Measurements from ENCODE around the gene DDX27. TPM values are rescaled to one million over a fixed set of nuclear protein-coding genes. Genes with fewer than 3 reads are reported as not detected.
A peak's percentile ranks its signal among the peaks of the same experiment; 100 is the strongest.

DDX27 gene
- total RNA-seq, 2 experiments from 2014 or later, result 40.5 to 52.7 TPM

DNA sequence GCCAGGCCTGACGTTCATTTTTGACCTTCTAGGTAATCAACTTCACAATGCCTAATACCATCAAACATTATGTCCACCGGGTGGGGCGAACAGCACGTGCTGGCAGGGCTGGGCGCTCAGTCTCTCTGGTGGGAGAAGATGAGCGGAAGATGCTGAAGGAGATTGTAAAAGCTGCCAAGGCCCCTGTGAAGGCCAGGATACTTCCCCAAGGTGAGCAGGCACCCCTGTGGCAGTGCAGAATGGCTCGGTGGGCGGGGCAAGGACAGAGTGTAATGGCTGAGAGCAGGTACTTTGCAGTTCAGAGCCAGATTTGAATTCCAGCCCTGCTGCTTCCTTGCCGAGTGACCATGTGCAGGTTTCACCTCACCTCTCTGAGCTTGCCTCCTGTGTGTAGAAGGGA is 17.1 kb downstream of the DDX27 start:
- no peak for DNase-seq
- Mint-ChIP-seq H3K9me3 (ENCODE audit: low read depth) (no peaks in the 10 kb centered on the region), H3K27me3 (no peaks in the 10 kb centered on the region), H3K27ac (no peak overlapping the region), H3K36me3 (peaks cover 39% of the 10 kb centered on the region), H3K4me1 (no peaks in the 10 kb centered on the region), H3K4me3 (no peak overlapping the region)
- CTCF ChIA-PET, result interaction anchor here (1.8 kb wide), 1 partner anchor 14 kb away, joined by 5 read pairs; no protein-coding TSS in a partner anchor
- no peak for ATAC-seq

DNA sequence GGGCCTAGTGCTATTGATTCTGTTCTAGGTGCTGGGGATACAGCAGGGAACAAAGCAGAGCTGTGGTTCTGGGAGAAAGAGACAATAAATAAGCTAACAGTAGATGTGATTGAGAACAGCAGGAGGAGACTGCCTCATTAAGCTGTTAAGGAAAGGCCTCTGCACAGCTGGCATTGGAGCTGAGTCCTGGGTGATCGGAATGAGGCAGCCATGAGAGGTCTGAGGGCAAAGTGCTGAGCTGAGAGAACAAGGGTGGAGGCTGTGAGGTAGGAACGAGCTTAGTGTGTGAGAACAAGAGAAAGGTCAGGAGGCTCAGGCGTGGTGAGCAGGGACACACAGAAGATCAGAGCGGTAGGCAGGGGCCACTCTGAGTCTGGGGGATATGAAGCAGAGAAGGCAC is 18.3 kb downstream of the DDX27 start:
- no peaks in the 10 kb centered on the region for H3K27me3 Mint-ChIP-seq
- ATAC-seq, result no peak
- peaks cover 41% of the 10 kb centered on the region for H3K36me3 Mint-ChIP-seq

DNA sequence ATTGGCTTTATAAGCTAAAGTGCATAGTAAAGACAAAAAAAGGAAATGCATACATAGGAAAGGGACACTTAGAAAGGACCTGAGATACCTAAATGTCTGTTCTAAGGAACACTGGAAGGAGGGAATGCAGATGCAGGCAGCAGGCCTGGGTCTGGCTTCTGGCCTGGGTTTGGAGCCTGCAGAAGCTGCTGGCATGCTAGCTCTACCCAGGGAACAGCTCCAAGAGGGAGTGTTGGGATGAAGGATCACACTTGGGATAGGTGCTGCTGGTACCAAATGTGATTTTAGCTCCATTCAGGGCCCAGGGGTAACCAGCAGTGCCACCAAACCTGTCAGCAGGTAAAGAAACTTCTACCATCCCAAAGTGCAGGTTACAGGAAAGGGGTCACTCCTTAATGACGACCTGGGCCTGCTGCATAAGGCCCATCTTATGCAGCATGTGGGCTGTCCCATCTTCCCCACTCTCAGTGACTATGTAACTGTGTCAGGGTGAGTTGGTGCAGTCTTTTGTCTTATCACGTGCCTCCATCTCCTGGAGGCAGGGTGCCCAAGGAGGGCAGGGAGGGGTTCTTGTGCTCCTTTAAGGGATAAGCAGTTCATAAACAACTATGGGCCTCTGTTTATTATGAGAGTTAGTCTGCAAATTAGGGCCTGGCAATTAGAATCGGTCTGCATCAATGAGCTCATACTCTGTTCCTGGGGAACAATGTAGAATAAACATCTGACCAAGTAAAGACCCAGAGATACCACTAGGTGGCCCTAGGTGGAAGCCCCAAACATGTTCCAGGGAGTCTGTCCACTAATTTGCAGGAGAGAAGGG is 26.9 kb downstream of the DDX27 start:
- peak overlapping the region; percentile 40 for H3K27ac Mint-ChIP-seq
- no peaks in the 10 kb centered on the region for H3K27me3 Mint-ChIP-seq
- peaks cover 2% of the 10 kb centered on the region for H3K4me1 Mint-ChIP-seq
- CTCF ChIA-PET, result interaction anchor here (0.6 to 2.6 kb wide), 16 partner anchors 8 to 113 kb away, joined by 3 to 13 read pairs (median 4); no protein-coding TSS in a partner anchor
- H3K4me3 Mint-ChIP-seq, result no peak overlapping the region
- no peaks in the 10 kb centered on the region for H3K9me3 Mint-ChIP-seq (ENCODE audit: low read depth)
- ATAC-seq (peak; percentile 63), DNase-seq (no peak)
- peaks cover 40% of the 10 kb centered on the region for H3K36me3 Mint-ChIP-seq

More for the DNA sequence above, 18.3 kb downstream of the DDX27 start:
- H3K4me3 Mint-ChIP-seq, result no peak overlapping the region
- no peaks in the 10 kb centered on the region for H3K4me1 Mint-ChIP-seq
- no peak overlapping the region for H3K27ac Mint-ChIP-seq
- CTCF ChIA-PET, result interaction anchor here (1.0 to 1.8 kb wide), 3 partner anchors 9 to 21 kb away, joined by 5 to 10 read pairs (median 6); no protein-coding TSS in a partner anchor
- no peak for DNase-seq
- H3K9me3 Mint-ChIP-seq (ENCODE audit: low read depth), result no peaks in the 10 kb centered on the region

DNA sequence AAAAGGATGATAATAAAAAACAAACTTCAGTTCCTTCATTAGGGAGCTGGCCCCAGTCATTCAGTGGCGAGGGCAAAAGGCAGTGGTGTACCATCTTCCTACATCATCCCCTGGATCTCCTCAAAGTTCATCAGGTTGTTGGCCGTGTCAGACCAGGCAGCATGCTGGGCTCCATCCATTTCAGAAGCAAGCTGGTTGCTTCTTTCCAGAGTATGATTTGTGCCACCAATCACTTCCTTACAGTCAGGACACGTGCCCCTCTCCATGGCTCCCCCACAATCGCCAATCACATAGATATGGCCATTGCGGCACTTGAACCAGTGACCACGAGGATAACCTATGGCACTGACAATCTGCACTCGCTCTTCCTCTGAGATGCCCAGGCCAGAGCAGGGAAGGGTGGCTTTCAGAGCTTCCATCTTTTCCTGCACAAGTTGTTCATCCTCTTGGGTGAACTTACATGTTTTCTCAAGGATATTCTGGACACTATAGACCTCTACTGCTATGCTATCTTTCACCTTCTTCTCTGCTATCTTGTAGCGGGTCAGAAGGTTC is 28.0 kb downstream of the DDX27 start:
- ATAC-seq (no peak), DNase-seq (no peak)
- Mint-ChIP-seq H3K4me3 (no peak overlapping the region), H3K4me1 (peaks cover 2% of the 10 kb centered on the region), H3K36me3 (peaks cover 42% of the 10 kb centered on the region), H3K27me3 (no peaks in the 10 kb centered on the region), H3K27ac (no peak overlapping the region), H3K9me3 (ENCODE audit: low read depth) (no peaks in the 10 kb centered on the region)
- CTCF ChIA-PET, result interaction anchor here (0.8 to 2.6 kb wide), 9 partner anchors 8 to 114 kb away, joined by 3 to 13 read pairs (median 4); no protein-coding TSS in a partner anchor

DNA sequence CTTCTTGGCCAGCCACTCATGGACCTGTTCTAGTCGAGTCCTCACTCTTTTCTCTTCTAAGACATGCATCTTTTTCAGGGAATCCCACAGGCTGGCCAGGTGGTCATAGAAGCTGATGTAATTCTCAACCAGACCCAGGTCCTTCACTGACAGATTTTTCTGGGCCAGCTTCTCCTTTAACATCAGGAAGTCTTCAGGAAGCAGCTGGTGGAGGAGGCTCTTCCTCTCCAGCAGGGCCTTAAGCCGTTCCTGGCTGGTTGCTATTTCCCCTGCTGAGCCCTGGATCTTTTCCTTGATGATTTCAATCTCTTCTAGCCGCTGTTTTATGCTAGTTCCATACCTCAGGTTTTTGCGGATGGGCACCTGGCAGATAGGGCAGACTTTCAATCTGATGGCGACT is 28.6 kb downstream of the DDX27 start:
- Mint-ChIP-seq H3K4me3 (no peak overlapping the region), H3K27ac (no peak overlapping the region), H3K9me3 (ENCODE audit: low read depth) (no peaks in the 10 kb centered on the region), H3K36me3 (peaks cover 45% of the 10 kb centered on the region), H3K4me1 (peaks cover 2% of the 10 kb centered on the region), H3K27me3 (no peaks in the 10 kb centered on the region)
- DNase-seq, result no peak
- CTCF ChIA-PET, result interaction anchor here (1.2 to 2.6 kb wide), 3 partner anchors 29 to 115 kb away, joined by 4 to 13 read pairs (median 6); no protein-coding TSS in a partner anchor
- ATAC-seq, result no peak

DNA sequence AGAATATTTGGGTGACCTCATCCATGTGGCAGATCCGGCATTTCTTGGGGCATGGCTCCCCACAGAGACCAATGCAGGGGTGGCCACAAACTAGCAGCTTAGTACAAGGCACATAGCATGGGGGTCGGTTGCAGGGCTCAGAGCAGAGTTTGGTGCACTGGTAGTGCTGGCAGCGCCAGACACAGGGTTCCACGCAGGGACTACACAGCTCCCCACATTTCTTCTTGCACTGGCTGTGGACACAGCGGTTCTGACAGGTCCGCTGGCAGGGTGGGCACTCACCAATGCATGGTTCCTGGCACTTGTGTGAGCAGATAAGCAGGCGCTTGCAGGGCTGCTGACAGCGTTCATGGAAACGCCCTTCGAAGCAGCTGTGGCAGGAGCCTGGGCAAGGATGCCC is 29.1 kb downstream of the DDX27 start:
- Mint-ChIP-seq H3K9me3 (ENCODE audit: low read depth) (no peaks in the 10 kb centered on the region), H3K36me3 (peaks cover 49% of the 10 kb centered on the region), H3K27me3 (no peaks in the 10 kb centered on the region), H3K4me1 (peaks cover 2% of the 10 kb centered on the region), H3K27ac (no peak overlapping the region), H3K4me3 (no peak overlapping the region)
- CTCF ChIA-PET, result no interaction called here
- no peak for ATAC-seq
- DNase-seq, result no peak

DNA sequence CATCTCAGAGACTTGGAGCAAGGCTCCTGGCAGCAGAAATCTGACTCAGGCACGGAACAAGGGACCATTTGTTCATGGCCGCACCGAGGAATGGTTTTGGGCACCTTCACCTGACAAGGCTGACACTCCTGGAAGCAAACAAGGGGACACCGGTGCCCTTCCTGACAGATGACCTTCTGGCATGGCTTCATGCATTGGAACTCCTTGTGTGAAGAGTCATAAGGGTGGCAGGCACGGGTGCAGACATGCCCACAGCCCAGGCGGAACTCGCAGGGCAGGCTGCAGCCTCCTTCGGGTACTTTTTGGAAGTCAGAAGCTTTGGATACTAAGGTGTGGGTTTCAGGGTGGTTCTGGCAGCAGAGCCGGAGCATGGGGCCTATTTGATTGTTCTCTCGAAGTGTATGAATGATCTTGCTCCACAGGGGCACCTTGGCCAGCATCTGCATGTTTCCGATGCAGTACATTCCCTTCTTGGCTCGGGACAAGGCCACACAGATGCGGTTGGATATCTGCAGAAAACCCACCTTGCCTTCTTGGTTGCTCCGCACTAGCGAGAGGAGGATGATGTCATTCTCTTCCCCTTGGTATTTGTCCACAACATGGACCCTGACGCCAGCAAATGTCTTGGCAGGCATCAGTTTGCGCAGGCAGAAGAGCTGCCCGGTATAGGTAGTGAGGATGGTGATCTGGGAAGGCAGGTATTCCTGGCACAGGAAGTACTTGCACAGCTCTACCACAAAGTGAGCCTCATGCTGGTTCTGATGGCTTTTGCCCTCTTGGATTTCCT is 29.9 kb downstream of the DDX27 start:
- no peaks in the 10 kb centered on the region for H3K9me3 Mint-ChIP-seq (ENCODE audit: low read depth)
- H3K36me3 Mint-ChIP-seq, result peaks cover 54% of the 10 kb centered on the region
- CTCF ChIA-PET, result interaction anchor here (1.6 kb wide), 1 partner anchor 12 kb away, joined by 5 read pairs; no protein-coding TSS in a partner anchor
- H3K27me3 Mint-ChIP-seq, result no peaks in the 10 kb centered on the region
- peak overlapping the region; percentile 26 for H3K27ac Mint-ChIP-seq
- no peak overlapping the region for H3K4me3 Mint-ChIP-seq
- DNase-seq, result no peak
- H3K4me1 Mint-ChIP-seq, result peaks cover 2% of the 10 kb centered on the region
- ATAC-seq, result no peak

DNA sequence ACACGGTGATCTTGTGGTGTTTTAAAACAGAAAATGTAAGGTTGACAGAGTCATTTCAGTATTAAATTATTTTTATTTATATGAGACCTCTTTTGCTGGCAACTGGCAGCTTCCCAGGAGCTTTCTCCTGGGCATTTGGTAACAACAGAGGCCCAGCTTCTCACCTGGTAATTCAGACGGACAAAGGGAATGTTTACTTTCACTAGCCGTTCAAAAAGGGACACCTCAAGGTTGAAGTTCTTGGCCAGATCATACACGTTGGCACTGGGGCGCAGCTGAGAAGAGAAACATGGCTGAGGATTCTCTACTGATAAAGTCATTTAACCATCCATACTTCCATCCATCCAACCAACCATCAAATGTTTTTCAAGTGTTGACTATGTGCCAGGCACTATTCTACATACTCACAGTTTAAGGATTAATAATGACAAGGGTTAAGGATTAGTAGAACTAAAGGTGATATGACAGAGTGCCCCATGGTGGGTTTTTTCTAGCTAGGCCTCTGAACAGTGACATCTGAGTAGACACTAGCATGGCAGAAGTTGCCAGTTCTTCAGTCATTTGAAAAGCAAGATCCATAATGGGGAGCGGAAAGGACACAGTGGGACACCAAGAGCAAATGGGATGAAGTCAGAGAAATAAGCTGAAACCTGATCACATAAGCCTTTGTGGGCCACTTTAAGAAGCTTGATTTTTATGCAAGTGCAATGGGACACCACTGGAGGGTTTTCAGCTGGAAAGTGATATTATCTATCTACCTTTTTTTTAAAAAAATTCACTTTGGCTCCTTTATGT is 33.5 kb downstream of the DDX27 start:
- Mint-ChIP-seq H3K27ac (no peak overlapping the region), H3K4me3 (no peak overlapping the region), H3K4me1 (no peaks in the 10 kb centered on the region), H3K27me3 (no peaks in the 10 kb centered on the region), H3K9me3 (ENCODE audit: low read depth) (no peaks in the 10 kb centered on the region), H3K36me3 (peaks cover 66% of the 10 kb centered on the region)
- CTCF ChIA-PET, result interaction anchor here (0.8 to 1.5 kb wide), 4 partner anchors 10 to 118 kb away, joined by 3 to 5 read pairs (median 4); no protein-coding TSS in a partner anchor
- DNase-seq (no peak), ATAC-seq (no peak)

DNA sequence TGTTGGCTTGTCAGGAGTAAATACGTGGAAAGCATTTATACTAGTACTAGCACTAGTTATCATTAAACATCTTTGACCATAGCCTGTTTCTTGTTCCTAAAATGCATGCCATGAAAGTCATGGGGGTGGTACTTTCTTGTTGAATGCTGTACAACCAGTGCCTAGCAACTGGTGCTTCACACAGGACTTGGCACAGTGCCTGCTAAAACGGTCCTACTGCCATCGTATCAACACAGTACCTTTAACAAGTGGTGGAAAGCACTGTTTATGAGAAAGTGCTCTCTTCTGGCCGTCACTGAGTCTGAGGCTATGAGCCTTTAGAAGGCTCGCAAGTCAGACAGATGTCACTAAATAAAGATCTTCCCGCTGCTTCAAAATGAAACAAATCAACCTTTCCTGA is 37.0 kb downstream of the DDX27 start:
- no peak overlapping the region for H3K27ac Mint-ChIP-seq
- ATAC-seq (no peak), DNase-seq (no peak)
- peaks cover 11% of the 10 kb centered on the region for H3K4me1 Mint-ChIP-seq
- CTCF ChIA-PET, result interaction anchor here (1.2 kb wide), 1 partner anchor 9 kb away, joined by 3 read pairs; no protein-coding TSS in a partner anchor
- no peaks in the 10 kb centered on the region for H3K27me3 Mint-ChIP-seq
- peaks cover 69% of the 10 kb centered on the region for H3K36me3 Mint-ChIP-seq
- H3K9me3 Mint-ChIP-seq (ENCODE audit: low read depth), result no peaks in the 10 kb centered on the region
- H3K4me3 Mint-ChIP-seq, result no peak overlapping the region

DNA sequence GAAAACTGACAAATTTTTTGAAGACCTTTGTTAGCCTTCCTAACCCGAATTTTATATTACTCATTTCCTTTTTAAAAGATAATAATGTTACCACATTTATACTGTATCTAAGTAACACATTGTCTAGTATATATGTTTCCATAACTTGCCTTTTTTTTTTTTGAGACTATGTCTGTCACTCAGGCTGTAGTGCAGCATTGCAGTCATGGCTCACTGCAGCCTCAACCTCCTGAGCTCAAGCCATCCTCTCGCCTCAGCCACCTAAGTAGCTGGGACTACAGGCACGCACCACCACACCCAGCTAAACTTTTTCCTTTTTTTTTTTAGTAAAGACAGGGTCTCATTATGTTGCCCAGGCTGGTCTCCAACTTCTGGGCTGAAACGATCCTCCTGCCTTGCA is 40.1 kb downstream of the DDX27 start:
- Mint-ChIP-seq H3K9me3 (ENCODE audit: low read depth) (no peaks in the 10 kb centered on the region), H3K4me1 (peaks cover 18% of the 10 kb centered on the region), H3K27ac (no peak overlapping the region), H3K4me3 (no peak overlapping the region), H3K27me3 (no peaks in the 10 kb centered on the region), H3K36me3 (peaks cover 74% of the 10 kb centered on the region)
- no peak for DNase-seq
- ATAC-seq, result no peak
- CTCF ChIA-PET, result interaction anchor here (1.0 kb wide), 1 partner anchor 10 kb away, joined by 3 read pairs; no protein-coding TSS in a partner anchor

DNA sequence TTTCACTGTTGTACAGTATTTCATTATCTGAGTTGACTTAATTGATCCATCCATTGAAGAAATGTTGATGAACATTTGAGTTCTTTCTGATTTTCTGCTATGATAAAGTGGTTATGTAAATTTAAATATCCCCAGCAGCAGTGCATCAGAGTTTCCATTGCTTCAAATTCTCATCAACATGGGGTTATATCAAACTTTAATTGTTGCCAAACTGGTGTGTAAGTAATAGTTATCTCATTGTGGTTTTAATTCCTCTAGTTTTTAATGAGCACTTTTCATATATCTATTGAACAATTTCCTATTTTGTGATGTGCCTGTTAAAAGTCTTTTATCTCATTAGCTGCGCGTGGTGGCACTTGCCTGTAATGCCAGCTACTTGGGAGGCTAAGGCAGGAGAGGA is 40.6 kb downstream of the DDX27 start:
- H3K4me1 Mint-ChIP-seq, result peaks cover 19% of the 10 kb centered on the region
- H3K4me3 Mint-ChIP-seq, result no peak overlapping the region
- ATAC-seq, result no peak
- no peak for DNase-seq
- H3K36me3 Mint-ChIP-seq, result peaks cover 75% of the 10 kb centered on the region
- no peaks in the 10 kb centered on the region for H3K27me3 Mint-ChIP-seq
- CTCF ChIA-PET, result interaction anchor here (0.7 to 1.0 kb wide), 2 partner anchors 17 to 244 kb away, joined by 3 read pairs; no protein-coding TSS in a partner anchor
- H3K27ac Mint-ChIP-seq, result no peak overlapping the region
- H3K9me3 Mint-ChIP-seq (ENCODE audit: low read depth), result no peaks in the 10 kb centered on the region

DNA sequence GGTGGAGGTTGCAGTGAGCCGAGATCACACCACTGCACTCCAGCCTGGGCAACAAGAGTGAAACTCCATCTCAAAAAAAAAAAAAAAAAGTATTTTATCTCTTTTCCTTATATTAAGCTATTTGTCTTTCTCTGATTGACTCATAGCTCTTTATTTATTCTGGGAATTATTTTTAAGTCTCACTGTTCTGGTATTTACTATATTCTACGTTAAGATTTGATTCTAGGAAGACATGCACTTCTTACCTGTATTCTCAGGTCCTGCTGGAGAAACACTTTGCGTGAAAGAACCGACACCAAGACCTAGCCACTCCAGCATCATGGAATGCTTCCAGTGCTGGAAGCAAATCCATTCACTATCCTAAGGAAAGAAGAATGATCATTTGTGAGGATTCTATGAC is 41.0 kb downstream of the DDX27 start:
- peaks cover 19% of the 10 kb centered on the region for H3K4me1 Mint-ChIP-seq
- DNase-seq (no peak), ATAC-seq (no peak)
- no peak overlapping the region for H3K27ac Mint-ChIP-seq
- no peaks in the 10 kb centered on the region for H3K27me3 Mint-ChIP-seq
- H3K9me3 Mint-ChIP-seq (ENCODE audit: low read depth), result no peaks in the 10 kb centered on the region
- peaks cover 78% of the 10 kb centered on the region for H3K36me3 Mint-ChIP-seq
- no peak overlapping the region for H3K4me3 Mint-ChIP-seq
- CTCF ChIA-PET, result interaction anchor here (0.7 to 1.0 kb wide), 2 partner anchors 18 to 244 kb away, joined by 3 read pairs; no protein-coding TSS in a partner anchor

Measured in activated CD8-positive, alpha-beta memory T cell treated with anti-CD3 and anti-CD28 coated beads, Interleukin-2, amount 10 ng/mL, durations not matched to agents 7 days and 5 days (primary cell).